Neural cell (in vitro differentiated cells): ENCODE data around the gene LIN37.

ENCODE experiments used
- EP300 ChIP-seq: fragments of 450-650 bp; conservative IDR thresholded peaks from 2 replicates; pipeline ENCODE4 v1.6.1; 2014; ENCODE audit warnings: antibody characterized with exemption, mild to moderate bottlenecking, moderate library complexity; ENCODE audit not compliant: poor library complexity, severe bottlenecking
- POLR2AphosphoS5 ChIP-seq: IDR thresholded peaks from 2 replicates; pipeline ENCODE4 v1.6.1; 2012
- TAF1 ChIP-seq: IDR thresholded peaks from 2 replicates; pipeline ENCODE4 v1.6.1; 2012; ENCODE audit warnings: low read depth
- TF ChIP-seq, protein P1 (sequence below): fragments of 450-650 bp; IDR thresholded peaks from 2 replicates; pipeline ENCODE4 v1.5.1; 2014; ENCODE audit warnings: antibody characterized with exemption, mild to moderate bottlenecking, moderate library complexity; ENCODE audit not compliant: poor library complexity, severe bottlenecking
- TF ChIP-seq, protein P2 (sequence below): IDR thresholded peaks from 2 replicates; pipeline ENCODE4 v1.6.1; 2012; ENCODE audit warnings: borderline replicate concordance

DNA sequence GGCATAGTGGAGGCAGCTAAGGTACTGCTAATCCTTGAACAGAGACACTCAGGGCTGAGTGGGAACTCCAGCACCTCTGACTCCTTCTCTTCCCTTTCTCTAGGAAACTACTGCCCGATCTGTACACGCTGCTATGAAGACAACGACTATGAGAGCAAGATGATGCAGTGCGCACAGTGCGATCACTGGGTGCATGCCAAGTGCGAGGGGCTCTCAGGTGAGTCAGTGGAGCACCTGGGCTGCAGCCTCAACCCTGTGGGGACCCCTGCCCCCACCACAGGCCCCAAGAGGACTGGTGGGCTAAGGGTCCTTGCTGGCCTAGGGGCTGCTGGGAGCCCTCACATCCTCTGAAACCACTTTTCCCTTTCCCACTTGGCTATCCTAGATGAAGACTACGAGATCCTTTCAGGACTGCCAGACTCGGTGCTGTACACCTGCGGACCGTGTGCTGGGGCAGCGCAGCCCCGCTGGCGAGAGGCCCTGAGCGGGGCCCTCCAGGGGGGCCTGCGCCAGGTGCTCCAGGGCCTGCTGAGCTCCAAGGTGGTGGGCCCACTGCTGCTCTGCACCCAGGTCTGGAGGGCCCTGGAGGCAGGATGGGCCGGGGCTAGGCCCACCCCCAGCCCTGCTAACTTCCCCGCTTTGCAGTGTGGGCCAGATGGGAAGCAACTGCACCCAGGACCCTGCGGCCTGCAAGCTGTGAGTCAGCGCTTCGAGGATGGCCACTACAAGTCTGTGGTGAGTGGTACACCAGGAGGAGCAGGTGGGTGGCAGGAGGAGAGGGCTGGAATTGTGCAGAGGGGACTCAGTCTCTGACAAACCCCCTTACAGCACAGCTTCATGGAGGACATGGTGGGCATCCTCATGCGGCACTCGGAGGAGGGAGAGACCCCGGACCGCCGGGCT is 21.1 kb upstream of the LIN37 start:
- no peak for TF ChIP-seq EP300
- TF ChIP-seq, protein P1, sequence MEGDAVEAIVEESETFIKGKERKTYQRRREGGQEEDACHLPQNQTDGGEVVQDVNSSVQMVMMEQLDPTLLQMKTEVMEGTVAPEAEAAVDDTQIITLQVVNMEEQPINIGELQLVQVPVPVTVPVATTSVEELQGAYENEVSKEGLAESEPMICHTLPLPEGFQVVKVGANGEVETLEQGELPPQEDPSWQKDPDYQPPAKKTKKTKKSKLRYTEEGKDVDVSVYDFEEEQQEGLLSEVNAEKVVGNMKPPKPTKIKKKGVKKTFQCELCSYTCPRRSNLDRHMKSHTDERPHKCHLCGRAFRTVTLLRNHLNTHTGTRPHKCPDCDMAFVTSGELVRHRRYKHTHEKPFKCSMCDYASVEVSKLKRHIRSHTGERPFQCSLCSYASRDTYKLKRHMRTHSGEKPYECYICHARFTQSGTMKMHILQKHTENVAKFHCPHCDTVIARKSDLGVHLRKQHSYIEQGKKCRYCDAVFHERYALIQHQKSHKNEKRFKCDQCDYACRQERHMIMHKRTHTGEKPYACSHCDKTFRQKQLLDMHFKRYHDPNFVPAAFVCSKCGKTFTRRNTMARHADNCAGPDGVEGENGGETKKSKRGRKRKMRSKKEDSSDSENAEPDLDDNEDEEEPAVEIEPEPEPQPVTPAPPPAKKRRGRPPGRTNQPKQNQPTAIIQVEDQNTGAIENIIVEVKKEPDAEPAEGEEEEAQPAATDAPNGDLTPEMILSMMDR, result no peak
- TF ChIP-seq, protein P2, sequence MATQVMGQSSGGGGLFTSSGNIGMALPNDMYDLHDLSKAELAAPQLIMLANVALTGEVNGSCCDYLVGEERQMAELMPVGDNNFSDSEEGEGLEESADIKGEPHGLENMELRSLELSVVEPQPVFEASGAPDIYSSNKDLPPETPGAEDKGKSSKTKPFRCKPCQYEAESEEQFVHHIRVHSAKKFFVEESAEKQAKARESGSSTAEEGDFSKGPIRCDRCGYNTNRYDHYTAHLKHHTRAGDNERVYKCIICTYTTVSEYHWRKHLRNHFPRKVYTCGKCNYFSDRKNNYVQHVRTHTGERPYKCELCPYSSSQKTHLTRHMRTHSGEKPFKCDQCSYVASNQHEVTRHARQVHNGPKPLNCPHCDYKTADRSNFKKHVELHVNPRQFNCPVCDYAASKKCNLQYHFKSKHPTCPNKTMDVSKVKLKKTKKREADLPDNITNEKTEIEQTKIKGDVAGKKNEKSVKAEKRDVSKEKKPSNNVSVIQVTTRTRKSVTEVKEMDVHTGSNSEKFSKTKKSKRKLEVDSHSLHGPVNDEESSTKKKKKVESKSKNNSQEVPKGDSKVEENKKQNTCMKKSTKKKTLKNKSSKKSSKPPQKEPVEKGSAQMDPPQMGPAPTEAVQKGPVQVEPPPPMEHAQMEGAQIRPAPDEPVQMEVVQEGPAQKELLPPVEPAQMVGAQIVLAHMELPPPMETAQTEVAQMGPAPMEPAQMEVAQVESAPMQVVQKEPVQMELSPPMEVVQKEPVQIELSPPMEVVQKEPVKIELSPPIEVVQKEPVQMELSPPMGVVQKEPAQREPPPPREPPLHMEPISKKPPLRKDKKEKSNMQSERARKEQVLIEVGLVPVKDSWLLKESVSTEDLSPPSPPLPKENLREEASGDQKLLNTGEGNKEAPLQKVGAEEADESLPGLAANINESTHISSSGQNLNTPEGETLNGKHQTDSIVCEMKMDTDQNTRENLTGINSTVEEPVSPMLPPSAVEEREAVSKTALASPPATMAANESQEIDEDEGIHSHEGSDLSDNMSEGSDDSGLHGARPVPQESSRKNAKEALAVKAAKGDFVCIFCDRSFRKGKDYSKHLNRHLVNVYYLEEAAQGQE, result no peak
- no peak for TF ChIP-seq POLR2AphosphoS5
- no peak for TF ChIP-seq TAF1
